Measurements from ENCODE around the gene ARL5A. TPM values are rescaled to one million over a fixed set of nuclear protein-coding genes. Genes with fewer than 3 reads are reported as not detected.
"Not testable (repeated sequence)": the region's sequence is repeated elsewhere in the genome, so short reads cannot be mapped to it uniquely, and the experiment has no call there.

The ARL5A gene, protein sequence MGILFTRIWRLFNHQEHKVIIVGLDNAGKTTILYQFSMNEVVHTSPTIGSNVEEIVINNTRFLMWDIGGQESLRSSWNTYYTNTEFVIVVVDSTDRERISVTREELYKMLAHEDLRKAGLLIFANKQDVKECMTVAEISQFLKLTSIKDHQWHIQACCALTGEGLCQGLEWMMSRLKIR
- 10 to 100 TPM; 28.0 to 33.8 TPM for total RNA-seq

- intact Hi-C loops (cut with DNase I): loop anchor here (10.0 kb wide), 2 partner anchors 54 to 176 kb away; no protein-coding TSS in a partner anchor
- no peaks in the 10 kb centered on the region for H3K4me1 ChIP-seq (replicated peaks)
- peak within 1 kb of the TSS; percentile 82 to 84 for H3K27ac ChIP-seq
- no peaks in the 10 kb centered on the region for H3K9me3 ChIP-seq
- TF ChIP-seq, protein P1, sequence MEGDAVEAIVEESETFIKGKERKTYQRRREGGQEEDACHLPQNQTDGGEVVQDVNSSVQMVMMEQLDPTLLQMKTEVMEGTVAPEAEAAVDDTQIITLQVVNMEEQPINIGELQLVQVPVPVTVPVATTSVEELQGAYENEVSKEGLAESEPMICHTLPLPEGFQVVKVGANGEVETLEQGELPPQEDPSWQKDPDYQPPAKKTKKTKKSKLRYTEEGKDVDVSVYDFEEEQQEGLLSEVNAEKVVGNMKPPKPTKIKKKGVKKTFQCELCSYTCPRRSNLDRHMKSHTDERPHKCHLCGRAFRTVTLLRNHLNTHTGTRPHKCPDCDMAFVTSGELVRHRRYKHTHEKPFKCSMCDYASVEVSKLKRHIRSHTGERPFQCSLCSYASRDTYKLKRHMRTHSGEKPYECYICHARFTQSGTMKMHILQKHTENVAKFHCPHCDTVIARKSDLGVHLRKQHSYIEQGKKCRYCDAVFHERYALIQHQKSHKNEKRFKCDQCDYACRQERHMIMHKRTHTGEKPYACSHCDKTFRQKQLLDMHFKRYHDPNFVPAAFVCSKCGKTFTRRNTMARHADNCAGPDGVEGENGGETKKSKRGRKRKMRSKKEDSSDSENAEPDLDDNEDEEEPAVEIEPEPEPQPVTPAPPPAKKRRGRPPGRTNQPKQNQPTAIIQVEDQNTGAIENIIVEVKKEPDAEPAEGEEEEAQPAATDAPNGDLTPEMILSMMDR (IDR thresholded peaks at IDR 0.05): peak in 1 of 4 experiments; percentile 7
- TF ChIP-seq POLR2AphosphoS5 (IDR thresholded peaks at IDR 0.05): peak; percentile 95
- TF ChIP-seq POLR2A (IDR thresholded peaks at IDR 0.05): peak; percentile 94
- H3K36me3 ChIP-seq: no peaks in the 10 kb centered on the region
- WGBS: 3% methylated on average over 30 of the region's 64 CpGs
- peak within 1 kb of the TSS; percentile 78 to 81 for H3K4me3 ChIP-seq
- DNase-seq (ENCODE audit: low spot score): peak; percentile 96
- no peaks in the 10 kb centered on the region for H3K27me3 ChIP-seq (replicated peaks; ENCODE audit: insufficient read depth)
These were observed at the start of gene ARL5A for GRCh38 chr2:151828143-151828889. Gene ARL5A, minus strand, starts transcription at chr2:151828421. Its CDS starts 245 bp downstream, at chr2:151828176.

- H3K27me3 ChIP-seq (replicated peaks; ENCODE audit: insufficient read depth); H3K4me3 ChIP-seq; H3K9me3 ChIP-seq; H3K4me1 ChIP-seq (replicated peaks); H3K27ac ChIP-seq; H3K36me3 ChIP-seq; DNase-seq (ENCODE audit: low spot score); intact Hi-C loops (cut with DNase I): not testable (repeated sequence)
- 65% methylated on average over 8 of the region's 34 CpGs for whole genome bisulfite sequencing
These were observed 47.4 kb upstream of the ARL5A start for GRCh38 chr2:151875631-151876030.

DNA sequence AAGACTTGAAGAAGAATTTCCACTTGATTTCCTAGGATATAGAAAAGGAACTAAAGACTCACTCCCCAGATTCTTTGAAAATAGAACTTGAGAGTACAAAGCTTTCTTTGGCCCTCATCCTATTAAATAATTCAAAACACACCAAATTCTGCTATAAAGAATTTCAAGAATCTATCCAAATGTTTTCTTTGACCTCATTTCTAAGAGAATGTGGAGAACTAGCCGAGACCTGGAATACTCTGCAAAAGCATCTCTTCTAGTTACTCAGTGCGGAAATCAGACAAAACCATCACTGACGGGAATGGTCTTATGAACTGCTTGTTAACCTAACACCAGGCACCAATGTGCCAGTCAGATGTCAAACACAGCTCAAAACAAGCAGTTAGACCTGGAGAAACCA lies 44.2 kb upstream of the ARL5A start:
- no peak for DNase-seq (ENCODE audit: low spot score)
- WGBS: 80% methylated on average over 3 of the region's 3 CpGs
- no peaks in the 10 kb centered on the region for H3K9me3 ChIP-seq

DNA sequence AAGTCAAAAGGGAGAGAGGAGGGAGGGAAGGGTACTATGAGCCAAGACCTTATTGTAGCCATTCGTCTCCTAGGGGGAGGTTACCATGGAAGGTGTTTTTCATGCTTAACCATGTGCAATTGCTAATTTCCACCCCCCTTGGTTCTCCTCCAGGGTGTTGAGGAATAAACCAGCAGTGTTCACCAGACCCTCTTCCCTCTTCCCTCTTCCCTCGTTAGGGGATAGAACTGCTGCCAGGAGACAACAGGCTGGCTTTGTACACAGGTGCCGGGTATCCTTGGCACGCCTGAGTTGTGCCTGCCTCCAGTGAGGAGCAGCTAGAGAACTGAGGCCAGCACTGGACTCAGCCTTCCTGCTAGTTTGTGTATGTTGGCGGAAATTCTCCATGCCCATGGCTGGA lies 41.1 kb upstream of the ARL5A start:
- no peak overlapping the region for H3K27ac ChIP-seq
- WGBS: 83% methylated on average over 5 of the region's 5 CpGs
- no peak for DNase-seq (ENCODE audit: low spot score)

More for the DNA sequence above, 44.2 kb upstream of the ARL5A start:
- H3K4me1 ChIP-seq (replicated peaks): no peaks in the 10 kb centered on the region
- intact Hi-C loops (cut with DNase I): no loop called here
- no peak overlapping the region for H3K4me3 ChIP-seq
- TF ChIP-seq, protein P1 (IDR thresholded peaks at IDR 0.05): no peak
- TF ChIP-seq POLR2AphosphoS5 (IDR thresholded peaks at IDR 0.05): no peak
- TF ChIP-seq POLR2A (IDR thresholded peaks at IDR 0.05): no peak
- no peaks in the 10 kb centered on the region for H3K36me3 ChIP-seq
- H3K27me3 ChIP-seq (replicated peaks; ENCODE audit: insufficient read depth): no peaks in the 10 kb centered on the region
- H3K27ac ChIP-seq: no peak overlapping the region

GRCh38 chr2:151862700-151863099 lies 34.5 kb upstream of the ARL5A start:
- Histone ChIP-seq H3K9me3 (no peaks in the 10 kb centered on the region), H3K4me1 (replicated peaks) (no peaks in the 10 kb centered on the region), H3K27ac (no peak overlapping the region), H3K27me3 (replicated peaks; ENCODE audit: insufficient read depth) (no peaks in the 10 kb centered on the region), H3K4me3 (no peak overlapping the region), H3K36me3 (no peaks in the 10 kb centered on the region)
- TF ChIP-seq, protein P1 (IDR thresholded peaks at IDR 0.05): no peak
- TF ChIP-seq POLR2AphosphoS5 (IDR thresholded peaks at IDR 0.05) (no peak), POLR2A (IDR thresholded peaks at IDR 0.05) (no peak)
- no peak for DNase-seq (ENCODE audit: low spot score)
- intact Hi-C loops (cut with DNase I): no loop called here
- 96% methylated on average over 5 of the region's 5 CpGs for WGBS

More for the DNA sequence above, 41.1 kb upstream of the ARL5A start:
- Histone ChIP-seq H3K27me3 (replicated peaks; ENCODE audit: insufficient read depth) (no peaks in the 10 kb centered on the region), H3K4me3 (no peak overlapping the region), H3K4me1 (replicated peaks) (no peaks in the 10 kb centered on the region), H3K9me3 (no peaks in the 10 kb centered on the region), H3K36me3 (no peaks in the 10 kb centered on the region)
- intact Hi-C loops (cut with DNase I): no loop called here
- TF ChIP-seq, protein P1 (IDR thresholded peaks at IDR 0.05): no peak
- TF ChIP-seq POLR2AphosphoS5 (IDR thresholded peaks at IDR 0.05): no peak
- TF ChIP-seq POLR2A (IDR thresholded peaks at IDR 0.05): no peak
